ENCODE data around the gene MYL7. TPM values are rescaled to one million over a fixed set of nuclear protein-coding genes. Genes with fewer than 3 reads are reported as not detected.

Gene MYL7
- total and polyA plus RNA-seq, 2 donors (not counting 3 experiments of a cell fraction or from before 2014, with no cell fraction given), result not detected

- H3K36me3 ChIP-seq (ENCODE audit: control insufficient read depth in 2 of 2, extremely low read depth in 1 of 2, insufficient read depth in 2 of 2, low read length in 2 of 2), result no peaks in the 10 kb centered on the region
- H3K27ac ChIP-seq (ENCODE audit: insufficient read depth, low read depth, low read length), result no peak overlapping the region
- H3K27me3 ChIP-seq (ENCODE audit: control insufficient read depth in 2 of 2, insufficient read depth in 2 of 2, low read length in 2 of 2), result peaks cover 3 to 6% of the 10 kb centered on the region in 2 experiments
- DNase-seq (ENCODE audit: low read depth, low spot score) (no peak), FAIRE-seq (no peak)
- dilution Hi-C loops (cut with MboI; ENCODE audit: extremely low pct_ligation_motif_present, low sequenced_read_pairs), result no loop called here
- H3K4me1 ChIP-seq (ENCODE audit: control insufficient read depth, extremely low read depth, insufficient read depth, low read length), result no peaks in the 10 kb centered on the region
- no peaks in the 10 kb centered on the region for H3K79me2 ChIP-seq (ENCODE audit: control insufficient read depth, insufficient read depth, low read length)
- no peak overlapping the region for H3K9ac ChIP-seq (replicated peaks; ENCODE audit: extremely low read depth, insufficient read depth, low read length)
- BruUV-seq (replicated peaks), result no TSS peak
- no peaks in the 10 kb centered on the region for H4K20me1 ChIP-seq (replicated peaks; ENCODE audit: control insufficient read depth, extremely low read depth, insufficient read depth, low read length)
- no peaks in the 10 kb centered on the region for H3K9me3 ChIP-seq (replicated peaks; ENCODE audit: control insufficient read depth, insufficient read depth, low read length)
- H3K4me3 ChIP-seq (replicated peaks in 1 of 3; ENCODE audit: insufficient read depth in 1 of 3, low read depth in 1 of 3, low read length in 3 of 3), result no peak overlapping the region
- no peak overlapping the region for H3K4me2 ChIP-seq (ENCODE audit: insufficient read depth, low read length)
- CTCF ChIA-PET, result no interaction called here
- no peaks in the 10 kb centered on the region for H3K9me1 ChIP-seq (replicated peaks; ENCODE audit: control insufficient read depth, extremely low read depth, insufficient read depth, low read length)
- no peak overlapping the region for H2AFZ ChIP-seq (ENCODE audit: low read depth, low read length)
- intact Hi-C loops (cut with micrococcal nuclease), result no loop called here
- TF ChIP-seq, protein P1, sequence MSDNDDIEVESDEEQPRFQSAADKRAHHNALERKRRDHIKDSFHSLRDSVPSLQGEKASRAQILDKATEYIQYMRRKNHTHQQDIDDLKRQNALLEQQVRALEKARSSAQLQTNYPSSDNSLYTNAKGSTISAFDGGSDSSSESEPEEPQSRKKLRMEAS (IDR thresholded peaks at IDR 0.05; ENCODE audit: insufficient read depth, insufficient read length), result no peak
- TF ChIP-seq FOS (IDR thresholded peaks at IDR 0.05; ENCODE audit: borderline replicate concordance, insufficient read depth, low read length) (no peak), MYC (IDR thresholded peaks at IDR 0.05; ENCODE audit: low read depth, low read length) (no peak), JUN (IDR thresholded peaks at IDR 0.05; ENCODE audit: borderline replicate concordance, insufficient read depth, insufficient read length, low read depth) (no peak), EZH2 (IDR thresholded peaks at IDR 0.05; ENCODE audit: borderline replicate concordance, low read depth, low read length, severe bottlenecking) (no peak), GATA2 (IDR thresholded peaks at IDR 0.05; ENCODE audit: insufficient read depth, insufficient read length, low read depth, low read length) (no peak), POLR2A (IDR thresholded peaks at IDR 0.05; ENCODE audit: low read depth, low read length) (no peak), POLR2AphosphoS5 (IDR thresholded peaks at IDR 0.05; ENCODE audit: insufficient read depth, low read depth, low read length) (no peak)
- TF ChIP-seq, protein P2, sequence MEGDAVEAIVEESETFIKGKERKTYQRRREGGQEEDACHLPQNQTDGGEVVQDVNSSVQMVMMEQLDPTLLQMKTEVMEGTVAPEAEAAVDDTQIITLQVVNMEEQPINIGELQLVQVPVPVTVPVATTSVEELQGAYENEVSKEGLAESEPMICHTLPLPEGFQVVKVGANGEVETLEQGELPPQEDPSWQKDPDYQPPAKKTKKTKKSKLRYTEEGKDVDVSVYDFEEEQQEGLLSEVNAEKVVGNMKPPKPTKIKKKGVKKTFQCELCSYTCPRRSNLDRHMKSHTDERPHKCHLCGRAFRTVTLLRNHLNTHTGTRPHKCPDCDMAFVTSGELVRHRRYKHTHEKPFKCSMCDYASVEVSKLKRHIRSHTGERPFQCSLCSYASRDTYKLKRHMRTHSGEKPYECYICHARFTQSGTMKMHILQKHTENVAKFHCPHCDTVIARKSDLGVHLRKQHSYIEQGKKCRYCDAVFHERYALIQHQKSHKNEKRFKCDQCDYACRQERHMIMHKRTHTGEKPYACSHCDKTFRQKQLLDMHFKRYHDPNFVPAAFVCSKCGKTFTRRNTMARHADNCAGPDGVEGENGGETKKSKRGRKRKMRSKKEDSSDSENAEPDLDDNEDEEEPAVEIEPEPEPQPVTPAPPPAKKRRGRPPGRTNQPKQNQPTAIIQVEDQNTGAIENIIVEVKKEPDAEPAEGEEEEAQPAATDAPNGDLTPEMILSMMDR (IDR thresholded peaks at IDR 0.05; ENCODE audit: extremely low read depth in 1 of 2, insufficient read depth in 1 of 2, low read depth in 1 of 2, low read length in 2 of 2), result no peak
- POLR2A ChIA-PET, result no interaction called here
These were observed 16.3 kb upstream of the MYL7 start for GRCh38 chr7:44157116-44158080.

All from endothelial cell of umbilical vein (primary cell).